SK-N-SH treated with all-trans-retinoic acid at 6 μM for 48 hours (cell line): ENCODE data around the gene SLC44A5.

Experiments used
- ARNTL ChIP-seq: fragments of 450-650 bp; formaldehyde crosslinking; IDR thresholded peaks from 2 replicates; pipeline ENCODE4 v1.5.0; 2020; ENCODE audit warnings: low read depth, mild to moderate bottlenecking, moderate library complexity, borderline replicate concordance
- BACH2 ChIP-seq: fragments of 250-450 bp; sonication (Bioruptor Pico); IDR thresholded peaks from 2 replicates; pipeline ENCODE4 v1.9.0; 2021; ENCODE audit warnings: mild to moderate bottlenecking, borderline replicate concordance
- ZFP3 ChIP-seq: fragments of 250-450 bp; sonication (Bioruptor Pico); IDR thresholded peaks from 2 replicates; pipeline ENCODE4 v1.5.0; 2020; ENCODE audit warnings: mild to moderate bottlenecking, moderate library complexity
- ZNF70 ChIP-seq: fragments of 450-650 bp; formaldehyde crosslinking; IDR thresholded peaks from 2 replicates; pipeline ENCODE4 v1.5.0; 2020; ENCODE audit warnings: mild to moderate bottlenecking, moderate library complexity
- TF ChIP-seq, protein P1 (sequence below): fragments of 250-450 bp; sonication (Bioruptor Pico); IDR thresholded peaks from 2 replicates; pipeline ENCODE4 v1.8.0; 2020; ENCODE audit warnings: mild to moderate bottlenecking, moderate library complexity, borderline replicate concordance
- TF ChIP-seq, protein P2 (sequence below): fragments of 250-450 bp; sonication (Bioruptor Pico); IDR thresholded peaks from 2 replicates; pipeline ENCODE4 v1.8.0; 2021; ENCODE audit warnings: low read depth, mild to moderate bottlenecking, moderate library complexity, borderline replicate concordance

DNA sequence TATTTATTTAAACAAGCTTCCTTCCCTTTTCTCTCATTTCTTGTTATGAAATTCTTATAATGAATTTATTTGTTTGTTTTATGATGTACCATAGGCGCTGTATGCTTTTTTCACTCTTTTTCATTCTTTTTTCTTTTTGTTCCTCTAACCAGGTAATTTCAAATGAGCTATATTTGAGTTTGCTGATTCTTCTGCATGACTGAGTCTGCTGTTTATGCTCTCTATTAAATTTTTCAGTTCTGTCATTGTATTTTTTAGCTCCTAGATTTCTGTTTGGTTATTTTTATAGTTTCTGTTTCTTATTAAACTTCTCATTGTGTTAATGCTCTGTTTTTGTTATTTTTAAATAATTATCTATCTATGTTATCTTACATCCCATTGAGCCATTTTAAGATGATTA lies 244.3 kb downstream of the SLC44A5 start:
- TF ChIP-seq, protein P1, sequence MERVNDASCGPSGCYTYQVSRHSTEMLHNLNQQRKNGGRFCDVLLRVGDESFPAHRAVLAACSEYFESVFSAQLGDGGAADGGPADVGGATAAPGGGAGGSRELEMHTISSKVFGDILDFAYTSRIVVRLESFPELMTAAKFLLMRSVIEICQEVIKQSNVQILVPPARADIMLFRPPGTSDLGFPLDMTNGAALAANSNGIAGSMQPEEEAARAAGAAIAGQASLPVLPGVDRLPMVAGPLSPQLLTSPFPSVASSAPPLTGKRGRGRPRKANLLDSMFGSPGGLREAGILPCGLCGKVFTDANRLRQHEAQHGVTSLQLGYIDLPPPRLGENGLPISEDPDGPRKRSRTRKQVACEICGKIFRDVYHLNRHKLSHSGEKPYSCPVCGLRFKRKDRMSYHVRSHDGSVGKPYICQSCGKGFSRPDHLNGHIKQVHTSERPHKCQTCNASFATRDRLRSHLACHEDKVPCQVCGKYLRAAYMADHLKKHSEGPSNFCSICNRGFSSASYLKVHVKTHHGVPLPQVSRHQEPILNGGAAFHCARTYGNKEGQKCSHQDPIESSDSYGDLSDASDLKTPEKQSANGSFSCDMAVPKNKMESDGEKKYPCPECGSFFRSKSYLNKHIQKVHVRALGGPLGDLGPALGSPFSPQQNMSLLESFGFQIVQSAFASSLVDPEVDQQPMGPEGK (CRISPR knock-in tag), result no peak
- TF ChIP-seq ARNTL (CRISPR knock-in tag), result no peak
- no peak for TF ChIP-seq ZFP3 (CRISPR knock-in tag)
- TF ChIP-seq, protein P2, sequence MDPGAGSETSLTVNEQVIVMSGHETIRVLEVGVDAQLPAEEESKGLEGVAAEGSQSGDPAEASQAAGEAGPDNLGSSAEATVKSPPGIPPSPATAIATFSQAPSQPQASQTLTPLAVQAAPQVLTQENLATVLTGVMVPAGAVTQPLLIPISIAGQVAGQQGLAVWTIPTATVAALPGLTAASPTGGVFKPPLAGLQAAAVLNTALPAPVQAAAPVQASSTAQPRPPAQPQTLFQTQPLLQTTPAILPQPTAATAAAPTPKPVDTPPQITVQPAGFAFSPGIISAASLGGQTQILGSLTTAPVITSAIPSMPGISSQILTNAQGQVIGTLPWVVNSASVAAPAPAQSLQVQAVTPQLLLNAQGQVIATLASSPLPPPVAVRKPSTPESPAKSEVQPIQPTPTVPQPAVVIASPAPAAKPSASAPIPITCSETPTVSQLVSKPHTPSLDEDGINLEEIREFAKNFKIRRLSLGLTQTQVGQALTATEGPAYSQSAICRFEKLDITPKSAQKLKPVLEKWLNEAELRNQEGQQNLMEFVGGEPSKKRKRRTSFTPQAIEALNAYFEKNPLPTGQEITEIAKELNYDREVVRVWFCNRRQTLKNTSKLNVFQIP, result no peak
- TF ChIP-seq BACH2, result no peak
- TF ChIP-seq ZNF70 (CRISPR knock-in tag), result no peak
